ENCODE results near the gene KCNN1.
A peak's percentile ranks its signal among the peaks of the same experiment; 100 is the strongest.
"Not testable (repeated sequence)": the region's sequence is repeated elsewhere in the genome, so short reads cannot be mapped to it uniquely, and the experiment has no call there.

Gene KCNN1

DNA sequence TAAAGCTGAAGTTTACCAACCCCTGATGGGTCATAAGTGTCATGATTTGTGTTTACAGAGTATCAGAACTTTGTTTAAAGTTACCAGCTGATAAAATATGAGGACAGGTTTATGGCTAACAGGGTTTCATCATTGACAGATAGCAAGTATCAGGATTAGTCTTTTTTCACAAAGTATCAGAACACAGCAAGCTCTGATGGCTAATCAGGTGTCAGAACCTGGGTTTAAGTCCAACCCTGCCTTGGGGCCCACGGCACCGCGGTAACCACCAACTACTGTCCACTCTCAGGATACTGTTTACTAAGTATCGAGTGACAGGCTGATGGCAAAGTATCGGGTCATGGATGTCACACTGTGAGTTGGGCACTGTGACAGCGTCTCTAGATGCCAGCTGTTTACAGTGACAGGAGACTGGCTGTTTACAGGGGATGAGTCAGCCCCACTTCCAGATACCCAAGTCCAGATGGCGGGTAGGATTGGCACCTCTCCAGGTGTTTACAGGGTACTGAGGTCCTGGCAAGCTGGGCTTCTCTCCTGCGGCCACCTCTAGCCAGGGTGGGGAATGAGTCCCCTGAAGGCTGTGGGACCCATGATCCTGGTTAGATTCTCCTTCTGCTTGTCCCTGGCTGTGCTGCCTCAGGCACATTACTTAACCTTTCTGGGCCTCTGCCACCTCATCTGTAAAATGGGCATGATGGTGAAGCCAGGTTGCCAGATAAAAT, 62.9 kb downstream of the KCNN1 start:
- DNase-seq (ENCODE audit: low spot score) = peak; percentile 39

DNA sequence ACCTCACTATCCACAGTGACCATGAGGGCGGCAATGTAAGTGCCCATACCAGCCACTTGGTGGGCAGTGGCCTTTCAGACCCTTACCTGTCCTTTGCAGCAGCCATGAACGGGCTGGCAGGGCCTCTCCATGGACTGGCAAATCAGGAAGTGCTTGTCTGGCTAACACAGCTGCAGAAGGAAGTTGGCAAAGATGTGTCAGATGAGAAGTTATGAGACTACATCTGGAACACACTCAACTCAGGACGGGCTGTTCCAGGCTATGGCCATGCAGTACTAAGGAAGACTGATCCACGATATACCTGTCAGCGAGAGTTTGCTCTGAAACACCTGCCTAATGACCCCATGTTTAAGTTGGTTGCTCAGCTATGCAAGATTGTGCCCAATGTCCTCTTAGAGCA, 64.5 kb downstream of the KCNN1 start:
- DNase-seq (ENCODE audit: low spot score) = not testable (repeated sequence)

DNA sequence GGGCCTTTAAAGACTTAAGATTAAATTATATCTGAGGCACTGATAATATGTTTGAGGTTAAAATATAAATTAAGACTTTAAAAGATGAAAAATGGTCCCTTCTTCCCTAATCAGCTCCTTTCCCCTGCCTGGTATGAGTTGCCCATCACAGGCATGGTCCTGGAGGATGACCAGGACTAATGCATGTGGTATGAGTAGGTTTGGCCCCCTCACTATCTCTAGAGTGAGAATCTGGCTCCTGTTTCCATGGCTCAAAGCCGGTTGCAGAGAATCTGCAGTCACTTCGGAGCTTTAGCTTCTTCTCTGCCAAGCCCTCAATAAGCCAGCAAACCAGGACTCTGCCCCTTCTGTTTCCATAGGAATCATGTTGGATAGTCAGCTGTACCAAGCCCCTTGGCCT, 65.2 kb downstream of the KCNN1 start:
- DNase-seq (ENCODE audit: low spot score) = not testable (repeated sequence)

DNA sequence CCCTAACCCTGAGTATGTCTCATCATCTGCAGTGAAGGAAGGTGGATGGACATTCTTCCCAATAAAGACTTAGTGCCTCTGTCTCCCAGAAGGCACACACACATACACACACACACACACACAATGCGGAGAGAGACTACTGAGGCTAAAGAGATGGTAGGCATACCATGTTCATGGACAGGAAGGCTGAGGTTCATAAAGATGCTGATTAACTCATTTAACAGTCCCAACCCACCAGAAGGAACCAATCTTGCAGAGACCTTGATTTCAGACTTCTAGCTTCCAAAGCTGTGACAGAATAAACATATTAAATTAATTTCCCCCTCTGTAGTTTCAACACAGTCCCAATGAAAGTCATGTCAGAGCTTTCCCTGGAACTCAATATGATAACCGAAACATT, 74.1 kb downstream of the KCNN1 start:
- no peak for DNase-seq (ENCODE audit: low spot score)

DNA sequence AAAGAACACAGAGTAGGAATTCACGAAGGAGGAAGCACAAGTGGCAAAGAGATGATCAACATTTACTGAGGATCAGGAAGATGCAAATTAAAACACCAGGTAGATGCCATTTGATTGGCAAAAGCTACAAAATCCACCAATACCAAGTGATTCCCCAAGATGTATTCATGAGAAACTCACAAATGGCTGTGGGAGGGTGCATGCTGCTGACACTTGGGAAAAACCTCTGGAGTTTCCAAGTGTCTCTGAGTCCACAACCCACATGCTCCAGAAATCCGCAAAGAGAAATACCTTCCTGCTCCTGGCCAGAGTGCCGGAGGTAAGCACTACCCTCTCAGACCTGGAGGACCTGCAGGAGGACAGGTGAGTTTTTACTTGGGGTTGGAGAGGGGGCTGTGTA, 76.8 kb downstream of the KCNN1 start:
- no peak for DNase-seq (ENCODE audit: low spot score)

DNA sequence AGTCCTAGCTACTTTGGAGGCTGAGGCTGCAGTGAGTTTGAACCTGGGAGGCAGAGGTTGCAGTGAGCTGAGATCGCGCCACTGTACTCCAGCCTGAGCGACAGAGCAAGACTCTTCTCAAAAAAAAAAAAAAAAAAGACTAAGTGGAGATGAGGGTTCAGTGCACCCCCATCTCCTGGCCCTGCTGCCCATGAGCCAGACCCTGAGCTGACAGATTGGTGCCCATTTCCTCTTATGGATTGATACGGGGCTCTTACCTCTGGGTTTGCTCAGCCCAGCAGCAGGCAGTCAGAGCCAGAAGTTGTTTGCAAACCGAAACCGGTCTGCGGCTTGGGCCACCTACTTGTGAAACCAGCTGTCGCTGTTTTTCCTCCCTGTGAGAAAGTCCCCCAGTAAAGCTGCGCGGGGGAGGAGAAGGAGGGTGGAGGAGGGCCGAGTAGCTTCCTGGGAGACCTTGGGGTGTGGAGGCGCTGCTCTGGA, 78.0 kb downstream of the KCNN1 start:
- DNase-seq (ENCODE audit: low spot score) = no peak

DNA sequence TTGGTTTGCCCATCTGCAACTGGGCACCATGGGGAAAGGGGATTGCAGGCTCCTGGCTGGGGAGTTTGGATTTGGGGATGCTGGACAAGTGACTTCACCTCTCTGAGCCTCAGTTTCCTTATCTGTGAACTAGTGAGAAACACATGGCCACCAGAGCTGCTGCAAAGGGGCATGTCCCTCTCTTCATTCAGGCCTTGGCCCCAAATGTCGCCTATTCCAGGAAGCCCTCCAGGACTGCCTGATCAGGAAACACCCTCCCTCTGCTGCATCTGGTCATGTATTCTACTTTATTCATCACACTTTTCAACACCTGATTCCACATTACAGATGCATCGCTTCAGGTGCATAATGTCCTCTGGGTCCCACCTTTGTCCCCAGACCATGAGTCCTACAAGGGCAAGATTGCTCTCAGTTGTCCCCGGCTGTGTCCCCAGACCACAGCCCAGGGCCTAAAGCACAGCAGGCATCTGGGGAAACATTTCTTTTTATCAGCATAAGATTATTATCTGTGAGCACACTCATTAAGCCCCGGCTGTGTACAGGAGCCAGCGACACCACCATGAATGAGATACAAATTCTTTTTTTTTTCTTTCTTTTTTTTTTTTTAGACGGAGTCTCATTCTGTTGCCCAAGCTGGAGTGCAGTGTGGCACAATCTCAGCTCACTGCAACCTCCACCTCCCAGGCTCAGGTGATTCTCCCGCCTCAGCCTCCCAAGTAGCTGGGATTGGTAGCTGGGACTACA, 78.6 kb downstream of the KCNN1 start:
- DNase-seq (ENCODE audit: low spot score) = no peak

DNA sequence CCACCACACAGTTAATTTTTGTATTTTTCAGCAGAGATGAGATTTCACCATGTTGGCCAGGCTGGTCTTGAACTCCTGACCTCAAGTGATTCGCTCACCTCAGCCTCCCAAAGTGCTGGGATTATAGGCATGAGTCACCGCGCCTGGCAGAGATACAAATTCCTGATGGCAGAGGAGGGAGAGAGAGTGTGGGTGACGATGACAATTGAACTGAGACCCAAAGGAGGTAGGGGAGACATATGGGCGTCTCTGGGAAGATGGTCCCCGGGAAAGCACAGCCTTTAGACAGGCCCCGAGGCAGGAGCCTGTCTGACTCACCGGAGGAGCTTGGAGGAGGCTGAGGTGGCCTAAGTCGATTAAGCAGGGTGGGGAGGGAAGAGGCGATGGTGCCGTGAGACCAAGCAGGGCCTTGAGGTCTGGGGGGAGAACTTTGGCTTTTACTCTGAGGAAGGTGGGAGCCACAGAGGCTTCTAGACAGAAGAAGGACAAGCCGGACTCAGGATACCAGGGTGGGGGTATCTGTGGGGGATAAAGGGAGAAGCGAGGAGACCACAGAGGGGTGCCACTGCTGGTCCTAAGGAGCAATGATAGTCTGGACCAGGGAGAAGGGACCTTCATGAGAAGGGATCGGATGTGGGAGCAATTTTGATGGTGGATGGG, 79.3 kb downstream of the KCNN1 start:
- peak; percentile 61 for DNase-seq (ENCODE audit: low spot score)

DNA sequence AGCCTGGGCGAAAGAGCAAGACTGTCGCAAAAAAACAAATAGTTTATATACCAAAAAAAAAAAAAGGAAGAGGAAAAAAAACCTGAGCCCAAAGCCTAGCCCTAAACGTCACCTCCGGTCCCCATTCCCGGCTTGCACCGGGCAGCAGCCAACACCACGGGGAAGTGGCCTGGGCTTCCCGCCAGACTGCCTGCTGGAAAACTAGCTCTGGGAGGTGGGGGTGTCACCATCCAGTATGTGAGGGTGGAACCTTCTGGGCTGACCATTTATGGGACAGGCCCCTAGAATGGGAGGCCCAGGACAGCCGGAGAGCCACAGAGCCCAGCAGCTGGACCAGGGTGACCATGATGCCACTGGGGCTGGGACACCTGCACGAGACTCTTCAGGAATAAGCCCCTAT, 82.5 kb downstream of the KCNN1 start:
- no peak for DNase-seq (ENCODE audit: low spot score)

All from RKO (cell line).